DMS 273 treated with DMSO at 0.1 percent for 48 hours (cell line): Measurements from ENCODE around the gene C4orf36.
A peak's percentile ranks its signal among the peaks of the same experiment; 100 is the strongest.

Experiments
- DNase-seq: peaks from one replicate; lab custom pipeline; 2025; lab: John Stamatoyannopoulos, UW

Gene C4orf36, protein sequence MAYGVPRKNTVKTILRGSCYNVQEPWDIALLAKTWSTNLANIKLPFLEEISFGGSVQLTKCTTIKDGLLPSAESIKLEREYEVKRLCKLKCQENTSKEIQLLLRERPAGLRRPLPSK

DNA sequence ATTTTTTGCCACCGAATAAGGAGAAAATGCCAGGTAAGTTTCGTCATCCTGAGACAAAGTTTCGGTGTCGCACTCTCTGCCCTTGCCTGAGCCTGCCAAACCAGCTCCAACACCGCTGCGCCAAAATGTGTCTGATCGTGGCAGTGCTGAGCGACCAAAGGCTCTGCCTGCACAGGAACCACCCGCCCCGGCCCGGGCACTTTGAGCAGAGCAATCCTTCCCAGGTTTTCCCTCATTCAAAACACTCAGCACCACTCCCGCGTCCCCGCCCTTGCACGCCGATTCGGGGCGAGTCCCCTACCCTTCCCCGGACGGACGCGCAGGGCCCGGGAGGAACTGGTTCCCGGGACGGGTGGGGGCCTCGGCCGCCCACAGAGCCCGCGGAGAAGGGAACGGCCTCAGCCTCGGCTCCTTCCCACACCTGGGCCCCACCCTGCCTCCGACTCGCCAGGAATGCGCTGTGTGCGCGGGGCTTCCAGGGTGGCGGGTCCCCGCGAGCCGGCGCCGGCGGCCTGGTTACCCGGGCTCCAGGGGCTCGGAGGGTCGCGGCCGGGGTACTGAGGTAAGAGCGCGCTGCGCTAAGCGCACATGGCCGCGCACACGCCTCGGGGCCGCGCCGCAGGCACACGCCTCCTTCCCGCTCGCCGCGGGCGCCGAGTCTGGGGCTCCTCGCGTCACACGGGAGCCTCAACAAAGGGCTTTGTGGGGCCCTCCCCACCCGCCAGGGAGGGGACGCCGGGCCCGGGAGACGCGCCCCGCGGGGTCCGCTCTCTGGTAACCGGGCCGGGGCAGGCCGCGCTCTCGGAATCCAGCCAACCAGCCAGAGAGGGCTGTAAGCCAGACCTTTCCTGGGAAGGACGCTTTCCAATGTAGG lies at the start of gene C4orf36:
Gene C4orf36 (minus strand): TSS at position 661 of the 874 bp plus-strand sequence. CDS start 902 bp downstream, outside the sequence.
- peak; percentile 22 for DNase-seq

DNA sequence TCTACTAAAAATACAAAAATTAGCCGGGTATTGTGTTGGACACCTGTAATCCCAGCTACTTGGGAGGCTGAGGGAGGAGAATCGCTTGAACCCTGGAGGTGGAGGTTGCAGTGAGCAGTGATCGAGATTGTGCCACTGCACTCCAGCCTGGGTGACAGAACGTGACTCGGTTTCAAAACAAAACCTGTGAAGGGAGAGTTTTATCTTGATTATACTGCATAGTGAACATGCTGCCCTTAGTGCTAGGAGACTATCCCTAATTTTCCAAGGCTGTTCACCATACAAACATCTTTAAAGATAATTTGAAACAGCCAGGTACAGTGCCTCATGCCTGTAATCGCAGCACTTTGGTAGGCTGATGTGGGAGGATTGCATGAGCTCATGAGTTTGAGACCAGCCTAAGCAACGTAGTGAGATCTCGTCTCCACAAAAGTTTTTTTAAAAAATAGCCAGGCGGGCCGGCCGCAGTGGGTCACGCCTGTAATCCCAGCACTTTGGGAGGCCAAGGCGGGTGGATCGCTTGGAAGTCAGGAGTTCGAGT lies 48.8 kb upstream of the C4orf36 start:
- no peak for DNase-seq

DNA sequence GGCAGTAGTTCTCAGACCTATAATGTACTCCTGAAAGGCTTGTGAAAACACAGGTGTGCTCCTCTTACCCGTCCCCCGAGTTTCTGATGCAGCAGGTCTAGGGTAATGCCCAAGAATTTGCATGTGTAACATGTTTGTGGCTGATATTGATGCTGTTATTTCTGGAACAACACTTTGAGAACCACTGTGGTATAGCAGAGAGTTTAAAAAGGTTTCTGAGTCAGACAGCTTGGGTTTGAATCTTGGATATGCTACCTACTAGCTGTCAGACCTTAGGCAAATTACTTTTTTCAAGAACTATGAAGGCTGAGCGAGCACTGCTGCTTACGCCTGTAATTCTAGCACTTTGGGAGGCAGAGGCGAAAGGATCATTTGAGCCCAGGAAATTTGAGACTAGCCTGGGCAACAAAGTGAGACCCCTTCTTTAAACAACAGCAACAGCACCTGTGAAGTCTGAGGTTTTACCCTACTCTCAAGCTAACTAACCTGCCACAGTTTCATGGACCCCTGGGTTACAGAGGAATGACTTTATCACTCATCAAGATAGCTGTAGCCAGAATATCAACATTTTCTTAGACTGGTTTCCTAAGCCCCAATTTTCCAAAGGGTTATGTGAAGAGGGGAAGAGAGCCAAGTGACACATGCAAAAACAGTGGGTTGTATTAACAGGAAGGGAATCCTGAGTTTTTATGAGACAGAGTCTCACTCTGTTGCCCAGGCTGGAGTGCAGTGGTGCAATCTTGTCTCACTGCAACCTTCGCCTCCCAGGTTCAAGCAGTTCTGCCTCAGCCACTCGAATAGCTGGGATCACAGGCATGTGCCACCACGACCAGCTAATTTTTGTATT lies 47.7 kb upstream of the C4orf36 start:
- no peak for DNase-seq

DNA sequence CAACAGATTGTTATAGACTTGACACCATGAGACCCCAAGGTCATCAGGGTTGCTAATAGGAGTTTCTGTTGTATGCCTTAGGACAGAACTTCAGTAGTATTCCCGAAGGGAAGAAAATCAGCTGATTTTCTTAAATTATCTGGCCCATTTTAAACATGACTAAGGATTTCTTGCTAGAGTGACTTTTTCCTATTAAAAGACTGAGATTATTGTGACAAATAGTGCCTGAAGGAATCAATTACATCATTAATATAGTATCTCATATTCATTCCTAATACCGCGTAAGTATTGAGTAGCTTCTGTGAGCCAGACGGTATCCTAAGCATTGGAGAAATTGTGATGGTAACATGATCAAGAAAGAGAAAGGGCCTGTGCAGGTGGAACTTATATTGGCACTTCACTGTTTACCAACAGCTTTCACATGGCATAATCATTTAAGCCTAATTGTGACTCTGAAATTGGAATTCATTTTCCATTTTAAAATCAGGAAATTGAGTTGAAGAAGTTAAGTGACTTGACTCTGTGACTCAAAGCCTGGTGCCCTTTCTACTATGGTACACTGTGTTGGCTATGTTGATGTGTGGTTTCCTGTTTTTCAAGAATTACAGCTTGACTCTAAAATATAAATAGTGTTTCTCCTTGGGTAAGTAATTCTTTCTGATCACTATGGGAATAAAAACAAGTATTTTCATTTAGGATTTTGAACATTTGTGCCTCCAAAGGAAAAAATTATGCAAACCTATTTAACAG lies 46.7 kb upstream of the C4orf36 start:
- no peak for DNase-seq

DNA sequence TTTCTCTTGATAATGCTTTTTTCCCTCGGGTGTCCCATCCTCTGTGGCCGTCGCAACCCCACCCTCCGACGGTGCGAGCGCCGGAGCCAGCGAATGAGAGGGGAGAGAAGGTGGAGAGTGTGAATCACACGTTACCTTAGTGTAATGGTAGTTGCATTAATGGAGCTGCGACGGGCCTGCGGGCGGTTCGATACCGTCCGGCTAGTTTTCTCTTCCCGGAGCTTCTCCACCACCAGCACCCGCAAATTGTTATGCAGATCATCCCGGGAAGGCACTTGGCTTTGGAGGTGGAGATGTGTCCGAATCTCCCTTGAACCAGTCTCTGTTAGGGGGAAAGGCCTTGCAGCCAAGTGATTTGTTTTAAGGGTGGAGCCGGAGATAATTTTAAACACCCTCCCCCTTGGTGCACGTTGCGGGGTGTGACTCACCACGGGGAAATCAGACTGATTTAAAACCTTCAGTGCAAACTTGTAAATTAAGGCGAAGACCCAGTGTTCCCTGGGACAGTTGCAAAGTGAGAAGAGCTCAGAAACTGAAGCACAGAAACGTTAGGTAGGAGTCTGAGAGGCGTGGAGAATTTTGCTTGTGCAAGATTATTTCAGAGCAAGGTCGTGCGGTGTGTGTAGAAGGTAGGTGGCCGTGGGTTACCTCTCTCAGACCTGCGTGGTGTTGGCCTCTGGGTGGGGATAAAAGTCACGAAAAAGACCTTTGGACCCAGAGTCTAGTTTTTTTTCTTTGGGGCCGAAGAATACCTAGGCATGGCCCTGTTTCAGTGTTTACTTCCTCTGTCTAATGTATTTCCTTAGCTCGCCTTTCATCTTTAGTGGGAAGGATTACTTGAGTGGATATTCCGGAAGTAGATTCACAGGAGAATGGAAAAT lies 43.9 kb upstream of the C4orf36 start:
- DNase-seq: no peak

DNA sequence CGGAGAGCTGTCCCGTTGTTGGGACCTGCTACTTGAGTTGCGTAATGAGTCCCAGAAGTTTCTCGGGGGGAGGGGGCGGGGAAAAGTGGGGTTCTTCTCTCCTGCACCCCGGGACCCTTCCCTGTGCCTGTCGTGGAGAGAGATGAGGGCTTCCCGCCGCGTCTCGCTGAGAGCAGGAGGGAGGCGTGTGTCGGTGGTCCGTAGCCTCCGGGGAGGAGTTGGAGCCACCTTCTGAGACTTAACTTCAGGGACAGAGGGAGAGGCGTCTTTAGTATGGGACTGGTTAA lies 43.3 kb upstream of the C4orf36 start:
- no peak for DNase-seq

DNA sequence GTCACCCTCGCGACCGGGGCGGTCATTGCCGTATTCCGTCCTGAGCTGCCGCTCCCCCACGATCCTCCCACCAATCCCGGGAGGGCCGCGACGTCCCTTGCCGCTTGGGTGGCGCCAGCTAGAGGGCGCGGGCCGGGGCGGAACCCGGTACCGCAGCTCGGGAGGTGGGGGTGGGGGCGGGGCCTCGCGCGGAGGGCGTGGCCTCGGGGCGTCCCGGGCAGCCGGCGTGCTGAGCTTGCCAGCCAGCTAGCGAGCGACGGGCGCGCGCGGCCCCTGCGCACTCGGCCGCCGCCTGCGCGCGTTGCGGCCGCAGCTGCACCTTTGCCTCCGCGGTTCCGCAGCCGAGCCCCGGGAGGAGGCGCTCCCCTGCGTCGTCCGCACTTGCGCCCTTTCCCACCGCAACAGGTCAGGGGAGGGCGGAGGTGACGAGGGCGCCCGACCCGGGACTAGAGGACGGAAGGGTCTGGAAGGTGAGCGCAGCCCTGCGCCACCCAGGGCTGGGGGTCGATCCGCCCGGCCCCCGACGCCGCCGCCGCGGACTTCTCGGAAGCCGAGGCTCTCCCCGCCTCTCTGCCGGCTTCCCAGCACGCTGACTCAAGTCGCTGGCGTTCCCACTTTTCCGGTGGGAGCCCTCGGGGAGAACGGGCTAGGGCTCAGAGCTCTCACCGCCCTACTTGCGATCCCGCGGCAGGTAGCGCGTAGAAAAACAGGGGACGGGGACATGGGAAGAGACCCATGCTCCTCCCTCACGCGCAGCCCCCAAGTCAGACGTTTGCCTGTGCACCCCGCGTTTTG lies 42.7 kb upstream of the C4orf36 start, which contains the start of gene AFF1:
Gene AFF1 (plus strand): TSS at position 241 of the 795 bp plus-strand sequence. CDS start 13,523 bp downstream, outside the sequence.
- peak; percentile 65 for DNase-seq

DNA sequence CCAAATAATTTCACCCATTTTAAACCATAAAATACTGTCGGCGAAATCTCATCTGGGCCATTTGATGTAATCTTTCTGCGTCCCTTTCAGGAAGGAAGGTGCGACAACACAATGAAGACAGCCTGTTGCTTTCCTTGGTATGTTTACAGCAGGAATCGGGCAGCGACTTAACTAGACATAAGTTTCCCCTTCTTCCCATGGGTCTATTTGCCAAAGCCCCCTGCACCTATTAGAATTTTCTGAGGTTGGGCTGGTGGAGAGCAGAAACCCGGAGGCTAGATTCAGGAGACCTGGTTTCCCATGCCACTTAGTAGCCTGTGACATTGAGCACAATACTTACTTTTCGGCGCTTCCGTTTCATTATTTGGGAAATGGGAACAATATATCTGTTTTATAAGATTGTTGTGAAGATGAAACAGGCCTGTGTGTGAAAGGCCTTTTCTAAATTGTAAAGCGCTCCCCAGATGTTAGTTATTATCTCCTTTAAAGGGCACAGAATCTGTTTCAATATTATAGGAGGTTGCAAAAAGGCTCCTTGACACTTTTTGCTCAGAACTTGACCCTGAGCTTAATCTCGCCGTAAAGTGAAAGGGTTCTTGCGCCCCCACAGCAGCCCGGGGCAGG lies 42.0 kb upstream of the C4orf36 start:
- DNase-seq: no peak

DNA sequence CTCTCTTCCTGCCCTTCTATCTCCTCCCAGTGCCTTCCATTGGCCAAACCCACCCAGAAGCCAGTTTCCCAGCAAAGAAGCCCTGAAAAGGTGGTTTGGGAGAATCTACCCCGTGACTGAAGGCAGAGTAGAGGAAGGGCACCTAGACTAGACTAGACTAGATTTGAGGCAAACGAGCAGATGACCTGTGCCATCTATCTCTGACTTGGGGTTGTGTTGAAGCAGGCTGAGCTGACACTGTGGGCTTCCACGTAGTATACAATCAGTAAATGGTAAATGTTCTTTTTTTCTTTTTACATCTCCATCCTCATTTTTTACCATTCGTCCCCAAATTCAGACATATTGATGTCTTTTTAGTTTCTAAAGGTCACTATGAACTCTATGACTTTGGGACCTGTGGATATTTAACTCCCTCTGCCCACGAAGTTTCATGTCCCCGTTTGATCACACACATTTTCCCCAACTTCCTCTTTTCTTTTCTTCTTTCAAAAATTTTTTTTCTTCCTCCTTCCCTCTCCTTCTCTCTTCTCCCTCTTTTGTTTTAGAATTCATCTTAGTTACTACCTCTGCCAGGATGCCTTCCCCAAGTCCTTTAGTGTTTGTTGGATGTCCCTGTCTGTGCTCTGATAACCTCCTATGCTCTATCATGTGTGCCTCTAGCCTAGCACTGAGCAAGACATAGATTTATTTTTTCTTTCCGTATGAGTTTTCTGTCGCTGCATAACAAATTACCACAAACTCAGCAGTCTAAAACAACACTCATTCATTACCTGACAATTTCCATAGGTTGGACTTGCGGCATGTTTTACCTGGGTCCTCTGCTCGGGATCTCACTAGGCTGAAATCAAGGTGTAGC lies 36.4 kb upstream of the C4orf36 start:
- no peak for DNase-seq

DNA sequence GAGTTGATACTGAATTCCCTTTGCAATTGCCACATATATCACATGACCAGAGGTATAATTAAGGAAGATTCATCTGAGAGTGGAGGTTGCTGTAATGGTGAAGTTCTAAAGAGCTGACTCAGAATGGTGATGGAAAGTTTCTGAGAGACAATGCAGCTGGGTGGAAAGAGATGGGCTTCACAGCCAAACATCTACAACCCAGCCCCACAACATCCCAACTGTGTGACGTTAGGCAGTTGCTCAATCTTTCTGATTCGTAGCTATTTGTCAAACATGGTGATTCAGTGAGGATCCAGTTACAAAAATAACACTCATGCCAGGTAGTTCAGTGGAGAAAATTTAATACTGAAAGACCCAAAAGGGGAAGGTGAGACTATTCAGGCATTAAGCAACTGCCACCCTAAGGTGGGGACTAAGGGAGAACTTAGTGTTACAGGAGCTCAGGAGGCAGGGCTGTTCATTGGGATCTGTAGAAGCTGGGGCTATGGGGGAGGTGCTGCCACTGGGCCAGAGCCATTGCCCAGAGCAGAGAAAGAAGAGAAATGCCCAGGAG lies 35.7 kb upstream of the C4orf36 start:
- DNase-seq: no peak

DNA sequence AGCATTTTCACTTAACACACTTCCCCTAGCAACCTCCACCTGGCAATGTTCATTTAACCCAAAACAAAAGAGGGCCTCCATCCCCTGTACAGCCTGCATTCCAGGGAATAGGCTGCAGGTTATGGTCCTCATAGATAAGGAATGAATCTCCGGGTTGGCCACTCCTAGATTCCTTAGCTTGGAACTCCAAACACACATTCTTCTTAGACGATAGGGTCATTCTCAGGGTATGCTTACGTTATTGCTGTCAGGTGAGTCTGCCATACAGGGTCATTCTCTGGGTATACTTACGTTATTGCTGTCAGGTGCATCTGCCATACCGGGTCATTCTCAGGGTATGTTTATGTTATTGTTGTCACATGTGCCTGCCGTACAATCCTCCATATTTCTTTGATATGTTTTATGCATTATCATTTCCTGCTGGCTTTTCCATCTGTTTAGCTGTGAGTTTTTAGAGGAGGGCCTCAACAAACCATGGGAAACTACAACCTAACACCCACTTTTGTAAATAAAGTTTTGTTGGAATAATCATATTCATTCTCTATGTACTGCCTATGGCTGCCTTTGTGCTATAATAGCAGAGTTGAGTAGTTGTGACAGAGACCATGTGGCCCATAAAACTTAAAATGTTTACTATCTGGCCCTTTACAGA lies 34.3 kb upstream of the C4orf36 start:
- DNase-seq: no peak

DNA sequence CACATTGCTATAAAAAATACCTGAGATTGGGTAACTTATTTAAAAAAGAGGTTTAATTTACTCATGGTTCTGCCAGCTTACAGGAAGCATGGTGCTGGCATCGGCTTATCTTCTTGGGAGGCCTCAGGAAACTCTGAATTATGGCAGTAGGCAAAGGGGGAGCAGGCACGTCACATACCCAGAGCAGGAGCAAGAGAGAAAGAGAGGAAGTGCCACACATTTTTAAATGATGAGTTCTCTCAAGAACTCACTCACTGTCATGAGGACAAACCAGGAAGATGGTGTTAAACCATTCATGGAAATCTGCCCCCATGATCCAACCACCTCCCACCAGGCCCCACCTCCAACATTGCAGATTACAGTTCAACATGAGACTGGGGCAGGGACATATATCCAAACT lies 32.6 kb upstream of the C4orf36 start:
- DNase-seq: no peak

DNA sequence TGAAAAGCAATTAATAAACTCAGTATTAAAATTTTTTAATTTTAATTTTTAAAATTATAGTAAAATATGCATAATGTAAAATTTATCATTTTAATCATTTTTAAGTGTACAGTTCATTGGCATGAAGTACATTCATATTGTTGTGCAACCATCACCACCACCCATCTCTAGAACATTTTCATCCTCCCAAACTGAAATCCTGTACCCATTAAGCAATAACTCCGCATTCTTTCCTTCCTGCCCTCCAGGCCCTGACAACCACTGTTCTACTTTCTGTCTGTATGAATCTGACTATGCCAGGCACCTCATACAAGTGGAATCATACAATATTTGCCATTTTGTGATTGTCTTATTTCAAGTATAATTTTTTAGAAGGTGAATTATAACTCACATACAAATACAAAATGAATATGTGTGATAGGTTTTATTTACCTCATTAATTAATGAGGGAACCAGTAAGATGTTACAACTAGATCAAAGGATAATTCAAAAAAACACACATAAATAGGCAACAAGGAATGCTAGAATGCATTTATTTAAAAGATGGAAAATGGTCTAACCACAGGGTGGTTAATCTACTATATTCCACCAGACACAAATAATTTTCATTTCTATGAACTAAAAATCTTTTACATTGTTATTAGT lies 29.5 kb upstream of the C4orf36 start:
- DNase-seq: no peak

DNA sequence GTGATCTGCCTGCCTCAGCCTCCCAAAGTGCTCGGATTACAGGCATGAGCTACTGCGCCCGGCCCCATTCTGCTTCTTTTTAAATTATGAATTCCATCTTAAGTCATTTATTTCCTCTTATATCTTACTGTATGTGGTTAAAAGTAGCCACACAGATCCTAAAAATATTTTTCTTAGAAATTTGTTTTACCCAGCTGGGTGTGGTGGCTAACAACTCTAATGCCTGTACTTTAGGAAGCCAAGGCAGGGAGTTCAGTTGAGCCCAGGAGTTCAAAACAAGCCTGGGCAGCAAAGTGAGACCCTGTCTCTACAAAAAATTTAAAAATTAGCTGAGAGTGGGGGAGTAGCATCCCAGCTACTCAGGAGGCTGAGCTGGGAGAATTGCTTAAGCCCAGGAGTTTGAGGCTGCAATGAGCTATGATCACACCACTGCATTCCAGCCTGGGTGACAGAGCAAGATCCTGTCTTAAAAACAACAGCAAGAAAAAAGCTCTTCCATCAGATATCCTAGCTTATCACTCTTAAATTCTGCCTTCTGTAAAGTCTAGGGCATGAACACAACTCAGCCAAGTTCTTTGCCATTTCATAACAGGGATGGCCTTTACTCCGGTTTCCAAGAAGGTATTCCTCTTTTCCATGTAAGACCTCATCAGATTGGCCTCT lies 27.5 kb upstream of the C4orf36 start:
- no peak for DNase-seq

DNA sequence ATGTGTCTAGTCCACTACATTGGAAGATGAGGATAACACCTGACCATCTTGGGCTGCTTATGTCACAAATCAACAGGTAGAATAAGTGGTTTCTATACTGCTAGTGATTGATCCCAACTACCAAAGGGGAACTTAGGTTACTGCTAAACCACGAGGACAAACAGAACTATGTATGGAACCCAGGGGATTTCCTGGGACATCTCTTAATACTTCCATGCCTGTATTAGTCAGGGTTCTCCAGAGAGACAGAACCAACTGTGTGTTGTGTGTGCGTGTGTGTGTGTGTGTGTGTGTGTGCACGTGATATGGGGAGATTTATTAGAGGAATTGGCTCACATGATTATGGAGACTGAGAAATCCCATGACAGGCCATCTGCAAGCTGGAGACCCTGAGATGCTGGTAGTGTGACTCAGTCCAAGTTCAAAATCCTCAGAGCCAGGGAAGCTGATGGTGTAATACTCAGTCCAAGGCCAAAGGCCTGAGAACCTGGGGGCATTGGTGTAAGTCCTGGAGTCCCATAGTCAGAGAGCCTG lies 26.4 kb upstream of the C4orf36 start:
- no peak for DNase-seq
